SJSA1 (cell line): ENCODE data around the gene THOC2. TPM values are rescaled to one million over a fixed set of nuclear protein-coding genes. Genes with fewer than 3 reads are reported as not detected.

Experiments
- DNase-seq, 2 experiments: peaks; one replicate each; pipeline ENCODE4 v3.0.0-alpha.2; 2015 to 2020; ENCODE audit warnings: low spot score in 2 of 2, low read depth in 1 of 2
- H3K27ac ChIP-seq: fragments of 250-450 bp; sonication (Bioruptor Pico); 2 replicates; pipeline ENCODE4 v1.5.1; 2020; ENCODE audit warnings: mild to moderate bottlenecking, moderate library complexity
- H3K27me3 ChIP-seq: fragments of 250-450 bp; sonication (Bioruptor Pico); replicated peaks from 2 replicates; pipeline ENCODE4 v1.5.1; 2020; ENCODE audit warnings: mild to moderate bottlenecking, moderate library complexity
- H3K36me3 ChIP-seq: fragments of 250-450 bp; sonication (Bioruptor Pico); 2 replicates; pipeline ENCODE4 v1.5.1; 2020; ENCODE audit warnings: mild to moderate bottlenecking
- H3K4me1 ChIP-seq: fragments of 250-450 bp; sonication (Bioruptor Pico); replicated peaks from 2 replicates; pipeline ENCODE4 v1.6.1; 2021; ENCODE audit warnings: mild to moderate bottlenecking
- H3K4me3 ChIP-seq: fragments of 250-450 bp; sonication (Bioruptor Pico); 2 replicates; pipeline ENCODE4 v1.5.1; 2020; ENCODE audit warnings: mild to moderate bottlenecking
- H3K9me3 ChIP-seq: fragments of 250-450 bp; sonication (Bioruptor Pico); replicated peaks from 2 replicates; pipeline ENCODE4 v1.5.1; 2020; ENCODE audit warnings: mild to moderate bottlenecking
- total RNA-seq: library from RNA; depleted of rRNA; stranded (reverse); fragments of >200 nt; shearing (Covaris generic); gene quantifications from 2 replicates; pipeline ENCODE4 v1.2.3, GENCODE V29; 2014; rRNA removed

THOC2 gene
- total RNA-seq, 1 experiment from 2014 or later = 63.0 TPM

DNA sequence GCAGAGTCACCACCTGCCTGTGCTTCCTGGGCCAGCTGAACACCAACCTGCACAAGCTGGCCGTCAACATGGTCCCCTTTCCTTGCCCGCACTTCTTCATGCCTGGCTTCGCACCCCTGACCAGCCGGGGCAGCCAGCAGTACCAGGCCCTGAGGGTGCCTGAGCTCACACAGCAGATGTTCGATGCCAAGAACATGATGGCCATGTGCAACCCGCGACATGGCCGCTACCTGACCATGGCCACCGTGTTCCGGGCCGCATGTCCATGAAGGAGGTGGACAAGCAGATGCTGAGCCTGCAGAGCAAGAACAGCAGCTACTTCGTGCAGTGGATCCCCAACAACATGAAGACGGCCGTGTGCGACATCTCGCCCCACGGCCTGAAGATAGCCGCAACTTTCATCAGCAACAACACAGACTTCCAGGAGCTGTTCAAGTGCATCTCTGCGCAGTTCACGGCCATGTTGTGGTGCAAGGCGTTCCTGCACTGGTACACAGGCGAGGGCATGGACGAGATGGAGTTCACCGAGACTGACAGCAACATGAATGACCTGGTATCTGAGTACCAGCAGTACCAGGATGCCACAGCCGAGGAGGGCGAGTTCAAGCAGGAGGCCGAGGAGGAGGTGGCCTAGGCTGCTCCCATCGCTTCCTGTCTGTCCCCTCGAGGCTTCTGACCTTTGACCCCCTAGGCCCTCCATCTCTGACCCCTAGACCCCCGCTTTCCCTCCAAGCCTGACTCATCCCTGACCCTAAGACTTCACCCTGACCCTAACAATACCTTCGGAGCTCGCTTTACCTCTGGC, 170.3 kb downstream of the THOC2 start:
- H3K4me3 ChIP-seq = no peak overlapping the region
- H3K4me1 ChIP-seq = no peaks in the 10 kb centered on the region
- no peaks in the 10 kb centered on the region for H3K36me3 ChIP-seq
- no peaks in the 10 kb centered on the region for H3K9me3 ChIP-seq
- no peak overlapping the region for H3K27ac ChIP-seq
- no peak for DNase-seq
- no peaks in the 10 kb centered on the region for H3K27me3 ChIP-seq

DNA sequence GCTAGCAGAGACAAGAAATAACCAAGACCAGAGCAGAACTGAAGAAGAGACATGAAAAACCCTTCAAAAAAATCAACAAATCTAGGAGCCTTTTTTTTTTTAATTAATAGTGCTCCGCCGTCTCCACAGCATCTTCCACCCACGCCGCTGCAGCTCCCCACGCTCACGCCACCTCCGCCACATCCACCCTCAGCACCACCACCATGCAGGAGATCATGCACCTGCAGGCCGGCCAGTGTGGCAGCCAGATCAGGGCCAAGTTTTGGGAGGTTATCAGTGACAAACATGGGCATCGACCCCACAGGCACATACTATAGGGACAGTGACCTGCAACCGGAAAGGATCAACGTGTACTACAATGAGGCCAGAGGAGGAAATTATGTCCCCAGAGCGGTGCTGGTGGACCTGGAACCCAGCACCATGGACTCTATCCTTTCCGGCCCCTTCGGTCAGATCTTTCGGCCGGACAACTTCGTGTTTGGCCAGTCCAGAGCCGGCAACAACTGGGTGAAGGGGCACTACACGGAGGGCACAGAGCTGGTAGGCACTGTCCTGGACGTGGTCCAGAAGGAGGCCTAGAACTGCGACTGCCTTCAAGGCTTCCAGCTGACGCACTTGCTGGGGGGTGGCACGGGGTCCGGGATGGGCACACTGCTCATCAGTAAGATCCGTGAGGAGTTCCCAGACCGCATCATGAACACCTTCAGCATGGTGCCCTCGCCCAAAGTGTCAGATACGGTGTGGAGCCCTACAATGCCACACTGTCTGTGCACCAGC, 171.2 kb downstream of the THOC2 start:
- Histone ChIP-seq H3K4me3 (no peak overlapping the region), H3K27ac (no peak overlapping the region), H3K27me3 (no peaks in the 10 kb centered on the region), H3K4me1 (no peaks in the 10 kb centered on the region), H3K9me3 (no peaks in the 10 kb centered on the region), H3K36me3 (no peaks in the 10 kb centered on the region)
- DNase-seq = no peak

DNA sequence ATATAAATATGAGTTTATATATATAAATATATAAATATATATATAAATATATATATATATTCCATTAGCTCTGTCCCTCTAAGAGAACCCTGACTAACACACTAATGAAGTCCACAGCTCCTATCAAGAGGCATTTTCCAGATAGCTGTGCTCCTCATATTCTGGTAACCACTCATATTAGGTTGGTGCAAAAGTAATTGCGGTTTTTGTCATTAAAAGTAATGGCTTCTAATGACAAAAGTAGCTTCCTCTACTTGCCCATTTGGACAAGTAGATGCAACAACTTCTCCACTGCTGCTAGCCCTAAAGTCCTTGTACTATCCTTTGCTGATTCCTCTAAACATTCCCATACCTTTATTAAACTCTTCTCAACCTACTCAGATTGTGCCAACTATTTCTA, 182.0 kb downstream of the THOC2 start:
- H3K27ac ChIP-seq = no peak overlapping the region
- no peaks in the 10 kb centered on the region for H3K9me3 ChIP-seq

More for the DNA sequence above, 182.0 kb downstream of the THOC2 start:
- H3K36me3 ChIP-seq = no peaks in the 10 kb centered on the region
- H3K27me3 ChIP-seq = no peaks in the 10 kb centered on the region
- no peaks in the 10 kb centered on the region for H3K4me1 ChIP-seq
- no peak for DNase-seq
- H3K4me3 ChIP-seq = no peak overlapping the region

Other genes with a start within 250 kb of the THOC2 start
- 42.9 and 71.0 TPM in 2 replicates for gene XIAP, start 127.0 kb upstream of the THOC2 start, total RNA-seq
- gene STAG2, start 228.7 kb upstream of the THOC2 start, total RNA-seq = 85.9 and 103 TPM in 2 replicates